Measurements from ENCODE around the gene GAPDH. TPM values are rescaled to one million over a fixed set of nuclear protein-coding genes. Genes with fewer than 3 reads are reported as not detected.
A peak's percentile ranks its signal among the peaks of the same experiment; 100 is the strongest.

GAPDH gene
- total RNA-seq, 4 donors from 2014 or later: 962 to 1,122 (median 1,020) TPM

GRCh38 chr12:6567112-6567670, 32.9 kb downstream of the GAPDH start:
- no peak for DNase-seq
- Histone ChIP-seq H3K9me3 (no peaks in the 10 kb centered on the region), H3K27me3 (no peaks in the 10 kb centered on the region), H3K36me3 (no peaks in the 10 kb centered on the region), H3K4me3 (peak overlapping the region; percentile 63 to 78), H3K4me1 (no peaks in the 10 kb centered on the region), H3K27ac (no peak overlapping the region)
- intact Hi-C loops (cut with DNase I; ENCODE audit: low total_unique reads): no loop called here
- TF ChIP-seq, protein P1, sequence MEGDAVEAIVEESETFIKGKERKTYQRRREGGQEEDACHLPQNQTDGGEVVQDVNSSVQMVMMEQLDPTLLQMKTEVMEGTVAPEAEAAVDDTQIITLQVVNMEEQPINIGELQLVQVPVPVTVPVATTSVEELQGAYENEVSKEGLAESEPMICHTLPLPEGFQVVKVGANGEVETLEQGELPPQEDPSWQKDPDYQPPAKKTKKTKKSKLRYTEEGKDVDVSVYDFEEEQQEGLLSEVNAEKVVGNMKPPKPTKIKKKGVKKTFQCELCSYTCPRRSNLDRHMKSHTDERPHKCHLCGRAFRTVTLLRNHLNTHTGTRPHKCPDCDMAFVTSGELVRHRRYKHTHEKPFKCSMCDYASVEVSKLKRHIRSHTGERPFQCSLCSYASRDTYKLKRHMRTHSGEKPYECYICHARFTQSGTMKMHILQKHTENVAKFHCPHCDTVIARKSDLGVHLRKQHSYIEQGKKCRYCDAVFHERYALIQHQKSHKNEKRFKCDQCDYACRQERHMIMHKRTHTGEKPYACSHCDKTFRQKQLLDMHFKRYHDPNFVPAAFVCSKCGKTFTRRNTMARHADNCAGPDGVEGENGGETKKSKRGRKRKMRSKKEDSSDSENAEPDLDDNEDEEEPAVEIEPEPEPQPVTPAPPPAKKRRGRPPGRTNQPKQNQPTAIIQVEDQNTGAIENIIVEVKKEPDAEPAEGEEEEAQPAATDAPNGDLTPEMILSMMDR (IDR thresholded peaks at IDR 0.05): no peak
- no peak for TF ChIP-seq POLR2A (IDR thresholded peaks at IDR 0.05)

GRCh38 chr12:6569312-6569711, 35.0 kb downstream of the GAPDH start:
- H3K9me3 ChIP-seq: no peaks in the 10 kb centered on the region
- H3K27ac ChIP-seq: peak overlapping the region in 1 of 2 donors; percentile 84
- no peaks in the 10 kb centered on the region for H3K4me1 ChIP-seq
- intact Hi-C loops (cut with DNase I; ENCODE audit: low total_unique reads): no loop called here
- no peak for DNase-seq
- H3K27me3 ChIP-seq: no peaks in the 10 kb centered on the region
- TF ChIP-seq, protein P1 (IDR thresholded peaks at IDR 0.05): no peak
- TF ChIP-seq POLR2A (IDR thresholded peaks at IDR 0.05): no peak
- H3K36me3 ChIP-seq: no peaks in the 10 kb centered on the region
- no peak overlapping the region for H3K4me3 ChIP-seq

- H3K4me3 ChIP-seq: no peak overlapping the region
- H3K27ac ChIP-seq: no peak overlapping the region
- TF ChIP-seq POLR2A (IDR thresholded peaks at IDR 0.05): no peak
- TF ChIP-seq, protein P1 (IDR thresholded peaks at IDR 0.05): no peak
- H3K27me3 ChIP-seq: no peaks in the 10 kb centered on the region
- intact Hi-C loops (cut with DNase I; ENCODE audit: low total_unique reads): no loop called here
- no peaks in the 10 kb centered on the region for H3K36me3 ChIP-seq
- no peak for DNase-seq
- H3K9me3 ChIP-seq: no peaks in the 10 kb centered on the region
- no peaks in the 10 kb centered on the region for H3K4me1 ChIP-seq
Measured at GRCh38 chr12:6569786-6570185, 35.5 kb downstream of the GAPDH start.

DNA sequence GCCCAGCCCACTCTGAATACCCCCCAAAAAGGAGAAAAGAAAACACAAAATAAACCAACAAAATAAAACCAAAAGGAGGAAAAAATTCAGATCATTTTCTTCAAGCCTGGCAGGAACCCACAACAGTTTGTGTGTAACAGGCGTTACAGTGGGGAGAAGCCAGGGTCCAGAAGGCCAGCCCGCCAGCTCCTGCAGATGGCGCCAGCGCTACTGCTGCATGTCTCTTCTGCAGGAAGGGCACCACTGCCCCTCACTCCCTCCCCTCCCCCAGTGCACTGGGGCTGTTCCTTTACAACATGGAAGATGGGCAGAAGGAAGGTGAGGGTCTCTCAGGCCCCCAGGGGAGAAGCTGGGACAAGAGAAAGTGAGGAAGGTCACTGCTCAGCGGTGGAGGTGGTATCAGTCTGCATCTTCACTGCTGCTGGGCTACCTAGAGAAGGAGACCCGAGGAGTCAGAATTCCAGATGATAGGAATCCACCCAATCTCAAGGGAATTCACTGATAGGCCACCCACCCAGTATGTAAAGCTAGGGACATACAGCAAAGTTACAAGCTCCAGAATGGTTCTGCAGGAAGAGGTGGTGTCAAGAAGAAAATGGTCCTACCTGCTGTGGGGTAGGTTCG, 36.1 kb downstream of the GAPDH start:
- peak in 1 of 2 donors; percentile 34 for DNase-seq
- no peak overlapping the region for H3K27ac ChIP-seq
- H3K27me3 ChIP-seq: no peaks in the 10 kb centered on the region
- H3K4me3 ChIP-seq: no peak overlapping the region
- intact Hi-C loops (cut with DNase I; ENCODE audit: low total_unique reads): no loop called here
- no peaks in the 10 kb centered on the region for H3K4me1 ChIP-seq
- no peaks in the 10 kb centered on the region for H3K36me3 ChIP-seq
- no peaks in the 10 kb centered on the region for H3K9me3 ChIP-seq
- no peak for TF ChIP-seq POLR2A (IDR thresholded peaks at IDR 0.05)
- TF ChIP-seq, protein P1 (IDR thresholded peaks at IDR 0.05): peak in 2 of 4 experiments; percentile 11 to 35

GRCh38 chr12:6573001-6573400, 38.7 kb downstream of the GAPDH start:
- TF ChIP-seq POLR2A (IDR thresholded peaks at IDR 0.05): no peak
- TF ChIP-seq, protein P1 (IDR thresholded peaks at IDR 0.05): no peak
- Histone ChIP-seq H3K27ac (no peak overlapping the region), H3K36me3 (no peaks in the 10 kb centered on the region), H3K9me3 (no peaks in the 10 kb centered on the region), H3K27me3 (no peaks in the 10 kb centered on the region), H3K4me3 (no peak overlapping the region), H3K4me1 (no peaks in the 10 kb centered on the region)
- DNase-seq: no peak
- intact Hi-C loops (cut with DNase I; ENCODE audit: low total_unique reads): no loop called here

Data from uterus (tissue), 4 donors.